ENCODE data around the gene HNRNPC.

GRCh38 chr14:21220874-21221477, 48.3 kb downstream of the HNRNPC start:
- TF ChIP-seq, protein P1, sequence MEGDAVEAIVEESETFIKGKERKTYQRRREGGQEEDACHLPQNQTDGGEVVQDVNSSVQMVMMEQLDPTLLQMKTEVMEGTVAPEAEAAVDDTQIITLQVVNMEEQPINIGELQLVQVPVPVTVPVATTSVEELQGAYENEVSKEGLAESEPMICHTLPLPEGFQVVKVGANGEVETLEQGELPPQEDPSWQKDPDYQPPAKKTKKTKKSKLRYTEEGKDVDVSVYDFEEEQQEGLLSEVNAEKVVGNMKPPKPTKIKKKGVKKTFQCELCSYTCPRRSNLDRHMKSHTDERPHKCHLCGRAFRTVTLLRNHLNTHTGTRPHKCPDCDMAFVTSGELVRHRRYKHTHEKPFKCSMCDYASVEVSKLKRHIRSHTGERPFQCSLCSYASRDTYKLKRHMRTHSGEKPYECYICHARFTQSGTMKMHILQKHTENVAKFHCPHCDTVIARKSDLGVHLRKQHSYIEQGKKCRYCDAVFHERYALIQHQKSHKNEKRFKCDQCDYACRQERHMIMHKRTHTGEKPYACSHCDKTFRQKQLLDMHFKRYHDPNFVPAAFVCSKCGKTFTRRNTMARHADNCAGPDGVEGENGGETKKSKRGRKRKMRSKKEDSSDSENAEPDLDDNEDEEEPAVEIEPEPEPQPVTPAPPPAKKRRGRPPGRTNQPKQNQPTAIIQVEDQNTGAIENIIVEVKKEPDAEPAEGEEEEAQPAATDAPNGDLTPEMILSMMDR (IDR thresholded peaks at IDR 0.05; ENCODE audit: low read depth, low read length), result no peak
- no peak for TF ChIP-seq EZH2phosphoT487 (IDR thresholded peaks at IDR 0.05; ENCODE audit: low read depth)

Data from OCI-LY3 (cell line).